ENCODE measurements around the gene HOMER2.

Gene HOMER2

GRCh38 chr15:82936966-82937711, 15.4 kb downstream of the HOMER2 start:
- ATAC-seq (ENCODE audit: insufficient read depth, low read depth): no peak
- no peak for DNase-seq

GRCh38 chr15:82935382-82935781, 17.1 kb downstream of the HOMER2 start:
- Histone ChIP-seq H3K4me2 (ENCODE audit: insufficient read depth, low read length) (no peak overlapping the region), H3K9ac (ENCODE audit: low read depth, low read length) (no peak overlapping the region), H3K9me3 (ENCODE audit: insufficient read depth, low read length, severe bottlenecking) (no peaks in the 10 kb centered on the region), H2AFZ (ENCODE audit: low read depth, low read length) (no peak overlapping the region), H3K4me1 (ENCODE audit: insufficient read depth, low read length) (no peaks in the 10 kb centered on the region), H3K27me3 (ENCODE audit: insufficient read depth, low read length, poor library complexity) (no peaks in the 10 kb centered on the region), H3K36me3 (ENCODE audit: insufficient read depth, low read length) (no peaks in the 10 kb centered on the region), H3K4me3 (ENCODE audit: low read depth in 1 of 2, low read length in 2 of 2) (no peak overlapping the region), H3K79me2 (ENCODE audit: insufficient read depth, low read length) (no peaks in the 10 kb centered on the region), H3K27ac (ENCODE audit: low read length) (no peak overlapping the region), H4K20me1 (ENCODE audit: insufficient read depth, low read length) (no peaks in the 10 kb centered on the region)
- ATAC-seq (ENCODE audit: insufficient read depth, low read depth) (no peak), DNase-seq (no peak)
- TF ChIP-seq EZH2 (IDR thresholded peaks at IDR 0.05; ENCODE audit: borderline replicate concordance, low read depth, low read length, severe bottlenecking) (no peak), CTCF (IDR thresholded peaks at IDR 0.05; ENCODE audit: borderline replicate concordance, extremely low read depth, low read length, poor library complexity, severe bottlenecking) (no peak)

More at GRCh38 chr15:82936966-82937711, 15.4 kb downstream of the HOMER2 start:
- Histone ChIP-seq H3K4me3 (ENCODE audit: low read depth in 1 of 2, low read length in 2 of 2) (no peak overlapping the region), H3K27me3 (ENCODE audit: insufficient read depth, low read length, poor library complexity) (no peaks in the 10 kb centered on the region), H3K4me1 (ENCODE audit: insufficient read depth, low read length) (no peaks in the 10 kb centered on the region), H3K4me2 (ENCODE audit: insufficient read depth, low read length) (no peak overlapping the region), H3K9me3 (ENCODE audit: insufficient read depth, low read length, severe bottlenecking) (no peaks in the 10 kb centered on the region), H3K79me2 (ENCODE audit: insufficient read depth, low read length) (no peaks in the 10 kb centered on the region), H4K20me1 (ENCODE audit: insufficient read depth, low read length) (no peaks in the 10 kb centered on the region), H3K36me3 (ENCODE audit: insufficient read depth, low read length) (no peaks in the 10 kb centered on the region), H3K9ac (ENCODE audit: low read depth, low read length) (no peak overlapping the region), H2AFZ (ENCODE audit: low read depth, low read length) (no peak overlapping the region), H3K27ac (ENCODE audit: low read length) (no peak overlapping the region)
- TF ChIP-seq CTCF (IDR thresholded peaks at IDR 0.05; ENCODE audit: borderline replicate concordance, extremely low read depth, low read length, poor library complexity, severe bottlenecking) (no peak), EZH2 (IDR thresholded peaks at IDR 0.05; ENCODE audit: borderline replicate concordance, low read depth, low read length, severe bottlenecking) (no peak)

GRCh38 chr15:82934100-82934880, 18.2 kb downstream of the HOMER2 start:
- no peaks in the 10 kb centered on the region for H3K4me1 ChIP-seq (ENCODE audit: insufficient read depth, low read length)
- no peaks in the 10 kb centered on the region for H3K36me3 ChIP-seq (ENCODE audit: insufficient read depth, low read length)
- no peaks in the 10 kb centered on the region for H4K20me1 ChIP-seq (ENCODE audit: insufficient read depth, low read length)
- TF ChIP-seq CTCF (IDR thresholded peaks at IDR 0.05; ENCODE audit: borderline replicate concordance, extremely low read depth, low read length, poor library complexity, severe bottlenecking) (no peak), EZH2 (IDR thresholded peaks at IDR 0.05; ENCODE audit: borderline replicate concordance, low read depth, low read length, severe bottlenecking) (no peak)
- H3K9me3 ChIP-seq (ENCODE audit: insufficient read depth, low read length, severe bottlenecking): no peaks in the 10 kb centered on the region
- H3K27me3 ChIP-seq (ENCODE audit: insufficient read depth, low read length, poor library complexity): no peaks in the 10 kb centered on the region
- no peak overlapping the region for H3K4me3 ChIP-seq (ENCODE audit: low read depth in 1 of 2, low read length in 2 of 2)
- no peak overlapping the region for H3K9ac ChIP-seq (ENCODE audit: low read depth, low read length)
- H2AFZ ChIP-seq (ENCODE audit: low read depth, low read length): no peak overlapping the region
- no peak overlapping the region for H3K4me2 ChIP-seq (ENCODE audit: insufficient read depth, low read length)
- H3K79me2 ChIP-seq (ENCODE audit: insufficient read depth, low read length): no peaks in the 10 kb centered on the region
- no peak for DNase-seq
- no peak overlapping the region for H3K27ac ChIP-seq (ENCODE audit: low read length)
- no peak for ATAC-seq (ENCODE audit: insufficient read depth, low read depth)

Measured in DND-41 (cell line).